HepG2 (cell line): ENCODE results near the gene LRRC45. TPM values are rescaled to one million over a fixed set of nuclear protein-coding genes. Genes with fewer than 3 reads are reported as not detected.

Source experiments
- ATAC-seq: fragments of 200-7000 bp; cut with Tn5 transposase; 3 replicates; pipeline ENCODE4 v1.9.1; 2020; ENCODE audit warnings: mild to moderate bottlenecking, moderate library complexity
- BruUV-seq: library from RNA; stranded (reverse); fragments of 400-500 nt; replicated peaks from 2 replicates; lab custom pipeline; 2021; lab: Mats Ljungman, UMichigan
- CTCF ChIA-PET: fragments of 300-600 bp; formaldehyde crosslinking; extraction: SDS; loops from one replicate; lab custom pipeline; 2021; ENCODE audit warnings: low total read pairs, inconsistent platforms, low intra/inter-chr PET ratio; lab: Yijun Ruan, JAX
- POLR2A ChIA-PET: fragments of 350-600 bp; sonication (Branson Sonifier 250); formaldehyde crosslinking; loops from one replicate; lab custom pipeline; 2020; ENCODE audit warnings: antibody characterized with exemption, inconsistent platforms; lab: Yijun Ruan, JAX
- DNase-seq: peaks from one replicate; pipeline ENCODE4 v3.0.0-alpha.2; 2015; ENCODE audit warnings: low spot score
- FAIRE-seq: peaks from 3 replicates; lab custom pipeline; 2011; peaks lifted over from hg19 to GRCh38; lab: Jason Lieb, UNC
- H2AFZ ChIP-seq: one replicate; pipeline ENCODE4 v1.6.1; 2011; ENCODE audit warnings: low read length, inconsistent platforms
- H3K27ac ChIP-seq: fragments of 300-600 bp; 3 replicates; pipeline ENCODE4 v1.8.0; 2011; ENCODE audit warnings: mixed run types, mild to moderate bottlenecking, mixed read lengths, low read length, inconsistent platforms; ENCODE audit not compliant: insufficient read depth; ENCODE audit errors: extremely low read length
- H3K27me3 ChIP-seq, 2 experiments: fragments of 200-600 bp in 1 of 2; 2 replicates in 1 of 2; 3 replicates in 1 of 2; pipeline versions ENCODE4 v1.6.0 to v1.8.0; 2011; ENCODE audit warnings: low read length in 2 of 2, mild to moderate bottlenecking in 2 of 2, moderate library complexity in 2 of 2, inconsistent platforms in 1 of 2; ENCODE audit not compliant: insufficient read depth in 2 of 2, control insufficient read depth in 1 of 2
- H3K36me3 ChIP-seq, 2 experiments: fragments of 200-600 bp in 1 of 2; replicated peaks in 1 of 2; 2 replicates in 1 of 2; 3 replicates in 1 of 2; pipeline versions ENCODE4 v1.5.1 to v1.8.0; 2011; ENCODE audit warnings: low read length in 2 of 2, inconsistent platforms in 1 of 2; ENCODE audit not compliant: insufficient read depth in 2 of 2, control insufficient read depth in 1 of 2
- H3K4me1 ChIP-seq: 2 replicates; pipeline ENCODE4 v1.5.1; 2012; ENCODE audit warnings: low read length, inconsistent platforms; ENCODE audit not compliant: insufficient read depth
- H3K4me2 ChIP-seq: 2 replicates; pipeline ENCODE4 v1.6.0; 2011; ENCODE audit warnings: low read depth, low read length, inconsistent platforms
- H3K4me3 ChIP-seq, 3 experiments: fragments of 200-600 bp in 1 of 3; sonication (generic), shearing (Covaris generic) in 1 of 3; replicated peaks in 1 of 3; 2 replicates each; pipeline ENCODE4 v1.5.1; 2011 to 2016; ENCODE audit warnings: low read length in 3 of 3, inconsistent platforms in 2 of 3, low read depth in 2 of 3, mild to moderate bottlenecking in 2 of 3, control low read depth in 1 of 3, mixed read lengths in 1 of 3; ENCODE audit not compliant: insufficient read depth in 1 of 3
- H3K79me2 ChIP-seq: one replicate; pipeline ENCODE4 v1.6.1; 2011; ENCODE audit warnings: low read length, inconsistent platforms; ENCODE audit not compliant: insufficient read depth
- H3K9ac ChIP-seq: 2 replicates; pipeline ENCODE4 v1.6.0; 2011; ENCODE audit warnings: mild to moderate bottlenecking, low read depth, low read length, inconsistent platforms; ENCODE audit not compliant: insufficient read depth
- H3K9me3 ChIP-seq: 2 replicates; pipeline ENCODE4 v1.5.1; 2012; ENCODE audit warnings: mild to moderate bottlenecking, low read length
- H4K20me1 ChIP-seq: 2 replicates; pipeline ENCODE4 v1.6.0; 2011; ENCODE audit warnings: inconsistent platforms, mild to moderate bottlenecking, low read length, moderate library complexity; ENCODE audit not compliant: insufficient read depth
- AKAP8 ChIP-seq: sonication (generic); formaldehyde crosslinking; IDR thresholded peaks from 2 replicates; pipeline ENCODE4 v1.5.1; 2020; ENCODE audit warnings: mild to moderate bottlenecking, missing genetic modification reagents
- CCAR2 ChIP-seq: fragments of 200-400 bp; formaldehyde crosslinking; optimal IDR thresholded peaks from 2 replicates; pipeline ENCODE3; 2018; ENCODE audit warnings: low read depth, mild to moderate bottlenecking, low read length, moderate library complexity
- FOXA3 ChIP-seq: IDR thresholded peaks from 2 replicates; pipeline ENCODE4 v1.6.1; 2016; ENCODE audit warnings: missing genetic modification reagents, missing compliant biosample characterization
- GLMP ChIP-seq: sonication (generic); formaldehyde crosslinking; IDR thresholded peaks from 2 replicates; pipeline ENCODE4 v1.9.0; 2021; ENCODE audit warnings: missing genetic modification reagents, mild to moderate bottlenecking, borderline replicate concordance
- POLR2G ChIP-seq: fragments of 200-400 bp; formaldehyde crosslinking; IDR thresholded peaks from 2 replicates; pipeline ENCODE4 v1.6.1; 2018; ENCODE audit warnings: mild to moderate bottlenecking, low read depth, low read length, moderate library complexity
- PRPF4 ChIP-seq: fragments of 200-400 bp; formaldehyde crosslinking; IDR thresholded peaks from 2 replicates; pipeline ENCODE4 v1.6.1; 2016; ENCODE audit warnings: low read length, low read depth; ENCODE audit not compliant: poor library complexity, severe bottlenecking
- ZNF101 ChIP-seq: sonication (generic); formaldehyde crosslinking; IDR thresholded peaks from 2 replicates; pipeline ENCODE4 v1.4.0; 2020; ENCODE audit warnings: mild to moderate bottlenecking, low read depth, missing genetic modification reagents, borderline replicate concordance
- ZNF672 ChIP-seq: sonication (generic); formaldehyde crosslinking; IDR thresholded peaks from 2 replicates; pipeline ENCODE4 v1.8.1; 2022; ENCODE audit warnings: missing genetic modification reagents
- ZNF768 ChIP-seq: sonication (generic); formaldehyde crosslinking; IDR thresholded peaks from 2 replicates; pipeline ENCODE4 v1.4.0; 2020; ENCODE audit warnings: missing genetic modification reagents
- WGBS: methylation state at CpG from one replicate; pipeline ENCODE4 v1.1.6; 2017; ENCODE audit warnings: low lambda C conversion rate; 5-methylcytosine and 5-hydroxymethylcytosine counted together
- in situ Hi-C: cut with HindIII; loops from 2 replicates; pipeline ENCODE4 v1.10.0; 2017; ENCODE audit warnings: low pct_unique_long_range_greater_than_20kb; ENCODE audit not compliant: extremely low pct_ligation_motif_present
- intact Hi-C: fragments of 100-400 bp; cut with micrococcal nuclease; formaldehyde crosslinking; loops from one replicate; pipeline ENCODE4 v1.10.0; 2022; ENCODE audit not compliant: unreplicated experiment
- polyA plus RNA-seq, 8 experiments: library from polyadenylated mRNA; depleted of rRNA in 3 of 8; stranded (reverse) in 7 of 8; unstranded in 1 of 8; fragments of >200 nt; fragmentation: Illumina TruSeq in 4 of 8; extraction: Trizol in 4 of 8; gene quantifications; 2 replicates each; pipeline versions ENCODE4 v1.2.1 to v1.2.3, GENCODE V29; 2011 to 2016; ENCODE audit warnings: low read depth in 4 of 8, missing spikeins in 1 of 8, mixed read lengths in 1 of 8; ENCODE audit not compliant: insufficient read depth in 1 of 8
- total RNA-seq, 5 experiments: library from RNA; depleted of rRNA; stranded (reverse); fragments of >200 nt; fragmentation: Illumina TruSeq; extraction: Trizol; gene quantifications; 2 replicates each; pipeline ENCODE4 v1.2.3, GENCODE V29; 2016; ENCODE audit warnings: low read depth in 1 of 5
- TF ChIP-seq, protein P1 (sequence below): sonication (generic); formaldehyde crosslinking; IDR thresholded peaks from 2 replicates; pipeline ENCODE4 v1.5.1; 2020; ENCODE audit warnings: missing genetic modification reagents, mild to moderate bottlenecking, borderline replicate concordance

The LRRC45 gene
- total and polyA plus RNA-seq, 2 of the 13 experiments (the other 11 are each of a cell fraction or from before 2014, with no cell fraction given), result 11.6 to 48.1 TPM

DNA sequence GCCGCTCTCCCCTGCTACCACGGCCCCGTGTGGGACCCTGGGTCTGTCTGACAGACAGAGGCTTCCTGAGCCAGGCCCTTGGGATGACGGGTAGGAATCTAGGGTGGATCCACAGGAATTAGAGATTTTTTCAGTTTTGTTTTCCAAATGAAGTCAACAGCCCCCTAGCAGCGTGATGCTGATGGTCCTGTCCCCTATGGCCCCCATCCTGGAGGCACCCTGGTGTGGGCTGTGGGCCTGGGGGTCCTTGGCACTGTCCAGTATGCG, 15.9 kb upstream of the LRRC45 start:
- TF ChIP-seq ZNF672 (CRISPR knock-in tag) (0 out of 2 replicates have a peak, but pooled peaks have one; percentile 7), GLMP (CRISPR knock-in tag) (no peak), PRPF4 (peak; percentile 53), AKAP8 (CRISPR knock-in tag) (no peak), POLR2G (peak; percentile 10), ZNF101 (CRISPR knock-in tag) (0 out of 2 replicates have a peak, but pooled peaks have one; percentile 15), ZNF768 (0 out of 2 replicates have a peak, but pooled peaks have one; percentile 12), CCAR2 (no peak), FOXA3 (CRISPR knock-in tag) (no peak)
- TF ChIP-seq, protein P1, sequence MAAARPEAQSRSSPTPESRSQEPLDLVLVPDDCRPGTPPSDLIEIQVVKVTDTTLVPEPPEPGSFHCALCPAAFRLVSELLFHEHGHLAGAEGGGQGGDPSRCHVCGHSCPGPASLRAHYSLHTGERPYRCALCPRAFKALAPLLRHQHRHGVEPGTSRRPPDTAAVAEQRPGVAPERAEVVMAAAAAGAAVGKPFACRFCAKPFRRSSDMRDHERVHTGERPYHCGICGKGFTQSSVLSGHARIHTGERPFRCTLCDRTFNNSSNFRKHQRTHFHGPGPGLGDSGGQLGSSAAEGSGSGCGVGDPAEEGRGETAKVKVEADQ (CRISPR knock-in tag), result no peak
- no TSS peak for BruUV-seq
- H3K4me3 ChIP-seq, result no peak overlapping the region
- 95% methylated on average over 6 of the region's 6 CpGs for WGBS
- no peak for DNase-seq
- no peaks in the 10 kb centered on the region for H4K20me1 ChIP-seq
- H2AFZ ChIP-seq, result no peak overlapping the region
- peaks cover 39 to 49% of the 10 kb centered on the region in 2 experiments for H3K36me3 ChIP-seq
- peaks cover 39% of the 10 kb centered on the region for H3K79me2 ChIP-seq
- no peak for ATAC-seq
- CTCF ChIA-PET, result no interaction called here
- in situ Hi-C loops (no loop called here), intact Hi-C loops (no loop called here)
- H3K4me1 ChIP-seq, result peaks cover 72% of the 10 kb centered on the region
- no peak for FAIRE-seq
- no peak overlapping the region for H3K4me2 ChIP-seq
- POLR2A ChIA-PET, result interaction anchor here (0.7 to 1.0 kb wide), 2 partner anchors 11 to 12 kb away, joined by 3 to 4 read pairs; no protein-coding TSS in a partner anchor
- peak overlapping the region; percentile 16 for H3K27ac ChIP-seq
- no peaks in the 10 kb centered on the region for H3K9me3 ChIP-seq
- no peak overlapping the region for H3K9ac ChIP-seq
- no peaks in the 10 kb centered on the region for H3K27me3 ChIP-seq
